ENCODE measurements around the gene KRTAP22-2.

The KRTAP22-2 gene

DNA sequence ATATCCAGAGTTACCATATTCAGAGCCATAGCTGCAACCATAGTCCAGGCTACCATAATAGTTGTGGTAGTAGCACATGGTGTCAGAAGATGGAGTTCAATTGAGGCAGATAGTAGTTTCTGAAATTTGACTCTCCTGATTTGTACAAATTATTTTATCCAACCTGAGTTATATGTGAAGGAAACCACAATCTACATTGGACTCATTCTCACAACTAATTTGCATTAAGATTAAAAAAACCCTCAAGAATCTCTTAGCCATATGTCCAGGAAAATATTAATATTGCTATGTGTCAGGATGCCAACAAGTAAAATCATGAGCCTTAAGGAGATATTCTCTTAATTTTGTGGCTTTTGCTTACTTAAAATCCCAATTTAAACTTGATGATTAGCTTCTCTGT, at the start of gene KRTAP22-2:
TSS of gene KRTAP22-2 (minus strand) at position 101 of the 400 bp plus-strand sequence.
- FAIRE-seq, result no peak
- no peak for DNase-seq (ENCODE audit: insufficient read length, low spot score)
- TF ChIP-seq, protein P1, sequence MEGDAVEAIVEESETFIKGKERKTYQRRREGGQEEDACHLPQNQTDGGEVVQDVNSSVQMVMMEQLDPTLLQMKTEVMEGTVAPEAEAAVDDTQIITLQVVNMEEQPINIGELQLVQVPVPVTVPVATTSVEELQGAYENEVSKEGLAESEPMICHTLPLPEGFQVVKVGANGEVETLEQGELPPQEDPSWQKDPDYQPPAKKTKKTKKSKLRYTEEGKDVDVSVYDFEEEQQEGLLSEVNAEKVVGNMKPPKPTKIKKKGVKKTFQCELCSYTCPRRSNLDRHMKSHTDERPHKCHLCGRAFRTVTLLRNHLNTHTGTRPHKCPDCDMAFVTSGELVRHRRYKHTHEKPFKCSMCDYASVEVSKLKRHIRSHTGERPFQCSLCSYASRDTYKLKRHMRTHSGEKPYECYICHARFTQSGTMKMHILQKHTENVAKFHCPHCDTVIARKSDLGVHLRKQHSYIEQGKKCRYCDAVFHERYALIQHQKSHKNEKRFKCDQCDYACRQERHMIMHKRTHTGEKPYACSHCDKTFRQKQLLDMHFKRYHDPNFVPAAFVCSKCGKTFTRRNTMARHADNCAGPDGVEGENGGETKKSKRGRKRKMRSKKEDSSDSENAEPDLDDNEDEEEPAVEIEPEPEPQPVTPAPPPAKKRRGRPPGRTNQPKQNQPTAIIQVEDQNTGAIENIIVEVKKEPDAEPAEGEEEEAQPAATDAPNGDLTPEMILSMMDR (IDR thresholded peaks at IDR 0.05; ENCODE audit: insufficient read depth, missing control alignments), result no peak

DNA sequence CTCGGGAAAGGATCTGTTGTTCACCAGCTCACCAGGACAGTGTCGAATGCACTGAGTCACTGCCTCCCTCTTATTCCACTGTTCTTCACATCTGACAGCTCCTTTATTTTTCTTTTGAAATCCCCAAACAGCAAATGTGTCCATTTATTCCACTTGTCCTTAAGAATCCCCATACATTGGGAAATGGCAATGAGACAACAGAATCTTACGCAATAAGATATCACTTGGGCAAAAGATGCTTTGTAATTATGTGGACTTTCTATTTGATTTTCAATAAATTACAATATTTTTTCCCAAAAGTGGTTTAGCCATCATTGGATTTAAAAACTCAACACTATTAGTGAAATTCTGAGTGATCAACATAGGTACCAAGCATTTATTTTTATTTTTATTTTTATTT, 48.5 kb upstream of the KRTAP22-2 start:
- TF ChIP-seq, protein P1 (IDR thresholded peaks at IDR 0.05; ENCODE audit: insufficient read depth, missing control alignments), result no peak
- no peak for FAIRE-seq
- no peak for DNase-seq (ENCODE audit: insufficient read length, low spot score)

DNA sequence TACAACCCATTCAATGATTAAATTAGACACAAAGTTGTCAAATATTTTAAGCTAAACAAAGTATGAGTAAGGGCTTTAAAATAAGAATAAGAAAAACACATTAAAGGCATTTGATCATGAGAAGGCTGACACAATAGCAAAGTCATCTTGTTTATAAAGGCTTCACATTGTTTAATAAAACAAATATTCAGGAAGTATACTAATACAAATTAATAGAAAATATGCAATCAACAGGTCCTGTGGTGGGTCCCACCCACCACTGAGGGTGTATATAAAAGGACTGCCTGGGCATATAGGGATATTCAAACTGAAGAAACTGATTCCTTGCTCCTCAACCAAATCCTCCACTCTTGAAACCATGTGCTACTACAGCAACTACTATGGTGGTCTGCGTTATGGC, 44.7 kb upstream of the KRTAP22-2 start, which contains the start of gene KRTAP20-2:
TSS of gene KRTAP20-2 (plus strand) at position 301 of the 400 bp plus-strand sequence. CDS start at position 359, 58 bp downstream.
- TF ChIP-seq, protein P1 (IDR thresholded peaks at IDR 0.05; ENCODE audit: insufficient read depth, missing control alignments), result no peak
- FAIRE-seq (no peak), DNase-seq (ENCODE audit: insufficient read length, low spot score) (no peak)

DNA sequence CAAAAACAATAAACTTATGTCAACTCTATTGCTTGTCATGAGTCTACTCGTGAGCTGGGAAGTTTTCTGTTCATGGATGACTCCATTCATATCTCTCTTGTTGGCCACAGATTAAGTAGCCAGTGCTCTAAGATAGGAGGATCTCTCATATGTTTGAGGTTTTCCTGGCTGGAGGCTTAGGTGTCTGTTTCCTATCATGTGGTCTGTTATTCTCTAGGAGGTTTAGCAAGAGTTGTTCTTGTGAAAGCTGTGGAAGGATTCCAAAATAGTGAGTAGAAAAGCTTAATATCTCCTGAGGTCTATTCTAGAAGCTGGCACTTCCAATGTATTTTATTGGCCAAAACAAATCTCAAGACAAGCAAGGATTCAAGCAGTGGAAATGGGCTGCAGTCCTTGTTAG, 39.0 kb upstream of the KRTAP22-2 start:
- TF ChIP-seq, protein P1 (IDR thresholded peaks at IDR 0.05; ENCODE audit: insufficient read depth, missing control alignments), result no peak
- FAIRE-seq (no peak), DNase-seq (ENCODE audit: insufficient read length, low spot score) (no peak)

DNA sequence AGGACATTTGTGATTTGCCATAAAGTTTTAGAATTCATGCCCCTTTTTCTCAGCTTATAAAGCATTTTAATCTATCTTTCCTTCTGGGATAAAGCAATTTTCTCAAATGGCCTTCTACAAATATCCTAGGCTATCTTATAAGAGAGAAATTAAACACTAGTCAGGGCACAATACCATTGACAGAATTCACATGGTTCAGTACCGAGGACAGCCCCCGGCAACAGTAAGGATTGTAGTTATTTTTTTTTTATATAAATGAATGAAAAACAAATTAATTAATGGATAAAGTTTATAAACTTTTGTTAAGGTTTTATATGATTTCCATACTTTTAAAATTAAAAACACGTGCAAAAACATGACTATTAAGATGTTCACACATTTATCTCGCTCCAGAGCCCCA, 37.9 kb upstream of the KRTAP22-2 start:
- TF ChIP-seq, protein P1 (IDR thresholded peaks at IDR 0.05; ENCODE audit: insufficient read depth, missing control alignments), result no peak
- DNase-seq (ENCODE audit: insufficient read length, low spot score) (no peak), FAIRE-seq (no peak)

DNA sequence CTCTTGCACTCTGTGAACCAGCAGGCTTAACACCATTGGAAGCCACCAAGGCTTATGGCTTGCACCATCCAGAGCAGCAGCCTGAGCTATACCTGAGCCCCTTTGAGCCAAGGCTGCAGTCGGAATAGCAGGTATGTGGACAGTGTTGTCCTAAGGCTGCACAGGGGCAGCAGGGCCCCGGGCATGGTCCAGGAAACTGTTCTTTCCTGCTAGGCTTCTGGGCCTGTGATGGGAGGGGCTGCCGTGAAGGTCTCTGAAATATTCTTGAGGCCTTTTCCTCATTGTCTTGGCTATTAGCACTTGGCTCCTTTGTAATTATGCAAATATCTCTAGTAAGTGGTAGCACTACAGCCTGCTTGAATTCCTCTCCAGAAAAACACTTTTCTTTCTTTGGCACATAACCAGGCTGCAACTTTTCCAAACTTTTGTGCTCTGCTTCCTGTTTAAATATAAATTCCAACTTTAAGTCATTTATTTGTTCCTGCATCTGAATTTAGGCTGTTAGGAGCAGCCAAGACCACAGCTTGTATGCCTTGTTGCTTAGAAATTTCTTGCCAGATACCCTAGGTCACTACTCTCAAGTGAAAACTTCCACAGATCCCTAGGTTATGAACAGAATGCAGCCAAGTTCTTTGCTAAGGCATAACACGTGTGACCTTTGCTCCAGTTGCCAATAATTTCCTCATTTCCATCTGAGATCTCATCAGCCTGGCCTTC, 35.4 kb upstream of the KRTAP22-2 start:
- FAIRE-seq (no peak), DNase-seq (ENCODE audit: insufficient read length, low spot score) (no peak)
- TF ChIP-seq, protein P1 (IDR thresholded peaks at IDR 0.05; ENCODE audit: insufficient read depth, missing control alignments), result no peak

DNA sequence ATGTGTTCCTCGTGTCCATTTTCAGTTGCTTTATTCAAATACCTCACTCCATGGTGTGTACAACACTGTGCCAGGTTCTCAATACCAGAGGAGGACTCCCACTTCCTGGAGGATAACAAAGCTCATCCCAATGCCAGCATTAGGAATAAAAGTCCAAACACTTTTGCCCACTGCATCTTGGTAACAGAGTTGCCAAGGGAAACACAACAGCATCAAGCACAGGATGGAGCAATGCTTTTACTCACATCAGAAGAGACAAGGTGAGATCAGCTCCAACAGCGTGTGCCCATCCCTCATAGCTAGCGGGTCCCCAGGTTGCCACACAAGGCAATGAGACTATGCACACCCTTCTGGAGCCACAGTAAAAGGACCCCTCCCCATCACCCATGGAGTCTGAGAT, 33.2 kb upstream of the KRTAP22-2 start:
- TF ChIP-seq, protein P1 (IDR thresholded peaks at IDR 0.05; ENCODE audit: insufficient read depth, missing control alignments), result no peak
- DNase-seq (ENCODE audit: insufficient read length, low spot score) (no peak), FAIRE-seq (no peak)
